ENCODE results near the gene MYOZ3.

Gene MYOZ3

GRCh38 chr5:150672237-150672883, 11.3 kb downstream of the MYOZ3 start:
- H3K9ac ChIP-seq (ENCODE audit: low read depth, low read length), result peak overlapping the region; percentile 65
- H3K79me2 ChIP-seq (ENCODE audit: insufficient read depth, low read length), result no peaks in the 10 kb centered on the region
- ATAC-seq (ENCODE audit: insufficient read depth, low read depth), result peak; percentile 82
- no peaks in the 10 kb centered on the region for H4K20me1 ChIP-seq (ENCODE audit: insufficient read depth, low read length)
- peaks cover 14% of the 10 kb centered on the region for H3K27me3 ChIP-seq (ENCODE audit: insufficient read depth, low read length, poor library complexity)
- peak overlapping the region; percentile 88 for H3K4me2 ChIP-seq (ENCODE audit: insufficient read depth, low read length)
- peak overlapping the region; percentile 91 for H2AFZ ChIP-seq (ENCODE audit: low read depth, low read length)
- peak overlapping the region; percentile 37 to 73; a peak in 3 of 4 replicates for H3K4me3 ChIP-seq (ENCODE audit: low read depth in 1 of 2, low read length in 2 of 2)
- peaks cover 28% of the 10 kb centered on the region for H3K4me1 ChIP-seq (ENCODE audit: insufficient read depth, low read length)
- TF ChIP-seq, protein P1, sequence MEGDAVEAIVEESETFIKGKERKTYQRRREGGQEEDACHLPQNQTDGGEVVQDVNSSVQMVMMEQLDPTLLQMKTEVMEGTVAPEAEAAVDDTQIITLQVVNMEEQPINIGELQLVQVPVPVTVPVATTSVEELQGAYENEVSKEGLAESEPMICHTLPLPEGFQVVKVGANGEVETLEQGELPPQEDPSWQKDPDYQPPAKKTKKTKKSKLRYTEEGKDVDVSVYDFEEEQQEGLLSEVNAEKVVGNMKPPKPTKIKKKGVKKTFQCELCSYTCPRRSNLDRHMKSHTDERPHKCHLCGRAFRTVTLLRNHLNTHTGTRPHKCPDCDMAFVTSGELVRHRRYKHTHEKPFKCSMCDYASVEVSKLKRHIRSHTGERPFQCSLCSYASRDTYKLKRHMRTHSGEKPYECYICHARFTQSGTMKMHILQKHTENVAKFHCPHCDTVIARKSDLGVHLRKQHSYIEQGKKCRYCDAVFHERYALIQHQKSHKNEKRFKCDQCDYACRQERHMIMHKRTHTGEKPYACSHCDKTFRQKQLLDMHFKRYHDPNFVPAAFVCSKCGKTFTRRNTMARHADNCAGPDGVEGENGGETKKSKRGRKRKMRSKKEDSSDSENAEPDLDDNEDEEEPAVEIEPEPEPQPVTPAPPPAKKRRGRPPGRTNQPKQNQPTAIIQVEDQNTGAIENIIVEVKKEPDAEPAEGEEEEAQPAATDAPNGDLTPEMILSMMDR (IDR thresholded peaks at IDR 0.05; ENCODE audit: borderline replicate concordance, extremely low read depth, low read length, poor library complexity, severe bottlenecking), result no peak
- no peak for TF ChIP-seq EZH2 (IDR thresholded peaks at IDR 0.05; ENCODE audit: borderline replicate concordance, low read depth, low read length, severe bottlenecking)
- H3K9me3 ChIP-seq (ENCODE audit: insufficient read depth, low read length, severe bottlenecking), result no peaks in the 10 kb centered on the region
- peak overlapping the region; percentile 68 for H3K27ac ChIP-seq (ENCODE audit: low read length)
- H3K36me3 ChIP-seq (ENCODE audit: insufficient read depth, low read length), result no peaks in the 10 kb centered on the region
- peak; percentile 49 for DNase-seq

GRCh38 chr5:150672884-150673275, 11.8 kb downstream of the MYOZ3 start:
- no peaks in the 10 kb centered on the region for H3K36me3 ChIP-seq (ENCODE audit: insufficient read depth, low read length)
- H3K4me2 ChIP-seq (ENCODE audit: insufficient read depth, low read length), result peak overlapping the region; percentile 88
- no peak for DNase-seq
- H3K27me3 ChIP-seq (ENCODE audit: insufficient read depth, low read length, poor library complexity), result peaks cover 14% of the 10 kb centered on the region
- peaks cover 28% of the 10 kb centered on the region for H3K4me1 ChIP-seq (ENCODE audit: insufficient read depth, low read length)
- H3K9ac ChIP-seq (ENCODE audit: low read depth, low read length), result peak overlapping the region; percentile 65
- no peaks in the 10 kb centered on the region for H3K79me2 ChIP-seq (ENCODE audit: insufficient read depth, low read length)
- H3K27ac ChIP-seq (ENCODE audit: low read length), result peak overlapping the region; percentile 68; the same call in 1 of the 2 replicates
- no peaks in the 10 kb centered on the region for H3K9me3 ChIP-seq (ENCODE audit: insufficient read depth, low read length, severe bottlenecking)
- TF ChIP-seq, protein P1 (IDR thresholded peaks at IDR 0.05; ENCODE audit: borderline replicate concordance, extremely low read depth, low read length, poor library complexity, severe bottlenecking), result no peak
- TF ChIP-seq EZH2 (IDR thresholded peaks at IDR 0.05; ENCODE audit: borderline replicate concordance, low read depth, low read length, severe bottlenecking), result no peak
- peak overlapping the region; percentile 37 to 73; a peak in 3 of 4 replicates for H3K4me3 ChIP-seq (ENCODE audit: low read depth in 1 of 2, low read length in 2 of 2)
- no peaks in the 10 kb centered on the region for H4K20me1 ChIP-seq (ENCODE audit: insufficient read depth, low read length)
- ATAC-seq (ENCODE audit: insufficient read depth, low read depth), result no peak
- peak overlapping the region; percentile 91 for H2AFZ ChIP-seq (ENCODE audit: low read depth, low read length)

- ATAC-seq (ENCODE audit: insufficient read depth, low read depth), result no peak
- Histone ChIP-seq H3K27me3 (ENCODE audit: insufficient read depth, low read length, poor library complexity) (peaks cover 14% of the 10 kb centered on the region), H3K4me3 (ENCODE audit: low read depth in 1 of 2, low read length in 2 of 2) (no peak overlapping the region), H3K9ac (ENCODE audit: low read depth, low read length) (no peak overlapping the region), H3K27ac (ENCODE audit: low read length) (no peak overlapping the region), H3K9me3 (ENCODE audit: insufficient read depth, low read length, severe bottlenecking) (no peaks in the 10 kb centered on the region), H3K79me2 (ENCODE audit: insufficient read depth, low read length) (no peaks in the 10 kb centered on the region), H3K4me1 (ENCODE audit: insufficient read depth, low read length) (peaks cover 28% of the 10 kb centered on the region), H4K20me1 (ENCODE audit: insufficient read depth, low read length) (no peaks in the 10 kb centered on the region), H3K36me3 (ENCODE audit: insufficient read depth, low read length) (no peaks in the 10 kb centered on the region), H3K4me2 (ENCODE audit: insufficient read depth, low read length) (no peak overlapping the region), H2AFZ (ENCODE audit: low read depth, low read length) (no peak overlapping the region)
- TF ChIP-seq, protein P1 (IDR thresholded peaks at IDR 0.05; ENCODE audit: borderline replicate concordance, extremely low read depth, low read length, poor library complexity, severe bottlenecking), result no peak
- no peak for TF ChIP-seq EZH2 (IDR thresholded peaks at IDR 0.05; ENCODE audit: borderline replicate concordance, low read depth, low read length, severe bottlenecking)
- no peak for DNase-seq
Measured at GRCh38 chr5:150674341-150674821, 13.3 kb downstream of the MYOZ3 start.

Data from DND-41 (cell line).